H1 (cell line): ENCODE results near the gene TEKT1. TPM values are rescaled to one million over a fixed set of nuclear protein-coding genes. Genes with fewer than 3 reads are reported as not detected.
A peak's percentile ranks its signal among the peaks of the same experiment; 100 is the strongest.

Experiments
- ATF3 ChIP-seq: IDR thresholded peaks from 2 replicates; pipeline ENCODE4 v1.6.1; 2011; ENCODE audit warnings: low read depth, mild to moderate bottlenecking, low read length; ENCODE audit not compliant: insufficient read depth
- BRCA1 ChIP-seq: IDR thresholded peaks from 2 replicates; pipeline ENCODE4 v1.6.1; 2012; ENCODE audit warnings: low read depth, low read length, improper control_type of control experiment
- CBX5 ChIP-seq: fragments of 300-800, 300-1000 bp; sonication (generic); IDR thresholded peaks from 2 replicates; pipeline ENCODE4 v1.7.1; 2016; ENCODE audit warnings: antibody characterized with exemption, low read length, low read depth
- CBX8 ChIP-seq: fragments of 300-800, 300-1000 bp; sonication (generic); IDR thresholded peaks from 2 replicates; pipeline ENCODE4 v1.7.1; 2016; ENCODE audit warnings: low read depth, low read length, borderline replicate concordance
- CTBP2 ChIP-seq: IDR thresholded peaks from 2 replicates; pipeline ENCODE4 v1.7.0; 2011; ENCODE audit warnings: borderline replicate concordance, mild to moderate bottlenecking, moderate library complexity, mixed read lengths, low read length; ENCODE audit not compliant: insufficient read depth, insufficient read length
- EGR1 ChIP-seq: IDR thresholded peaks from 2 replicates; pipeline ENCODE4 v1.6.1; 2011; ENCODE audit warnings: low read depth, low read length, borderline replicate concordance
- EP300 ChIP-seq, 2 experiments: IDR thresholded peaks; 1 replicate in 1 of 2; 2 replicates in 1 of 2; pipeline ENCODE4 v1.6.1; 2011 to 2012; ENCODE audit warnings: low read depth in 2 of 2, low read length in 2 of 2, mild to moderate bottlenecking in 2 of 2, borderline replicate concordance in 1 of 2, inconsistent platforms in 1 of 2, moderate library complexity in 1 of 2
- EZH2 ChIP-seq: fragments of 200-600 bp; sonication (generic); IDR thresholded peaks from 2 replicates; pipeline ENCODE4 v1.7.1; 2012; ENCODE audit warnings: low read depth, mild to moderate bottlenecking, moderate library complexity, low read length, inconsistent platforms; ENCODE audit not compliant: severe bottlenecking
- FOSL1 ChIP-seq: IDR thresholded peaks from 2 replicates; pipeline ENCODE4 v1.6.1; 2011; ENCODE audit warnings: mild to moderate bottlenecking, low read depth, low read length, moderate library complexity; ENCODE audit not compliant: insufficient read depth
- HDAC6 ChIP-seq: IDR thresholded peaks from one replicate; pipeline ENCODE4 v1.7.1; 2012; ENCODE audit warnings: low read depth, mild to moderate bottlenecking, inconsistent platforms, low read length, moderate library complexity
- JUN ChIP-seq: IDR thresholded peaks from 2 replicates; pipeline ENCODE4 v1.6.1; 2011; ENCODE audit warnings: low read depth, mild to moderate bottlenecking, improper control_type of control experiment, low read length
- KDM4A ChIP-seq: IDR thresholded peaks from one replicate; pipeline ENCODE4 v1.7.1; 2012; ENCODE audit warnings: low read depth, mild to moderate bottlenecking, moderate library complexity, low read length, inconsistent platforms; ENCODE audit not compliant: severe bottlenecking
- MAFK ChIP-seq: IDR thresholded peaks from 2 replicates; pipeline ENCODE4 v1.6.1; 2012; ENCODE audit warnings: low read depth, mild to moderate bottlenecking, improper control_type of control experiment, low read length
- RNF2 ChIP-seq: fragments of 200-900, 300-1000 bp; sonication (generic); IDR thresholded peaks from 2 replicates; pipeline ENCODE4 v1.7.1; 2016; ENCODE audit warnings: borderline replicate concordance, low read depth, mild to moderate bottlenecking, antibody characterized with exemption, low read length; ENCODE audit not compliant: poor library complexity, severe bottlenecking; ENCODE audit errors: missing control alignments
- RXRA ChIP-seq: IDR thresholded peaks from 2 replicates; pipeline ENCODE4 v1.6.1; 2011; ENCODE audit warnings: low read depth, mild to moderate bottlenecking, low read length, moderate library complexity; ENCODE audit not compliant: insufficient read depth
- SIN3A ChIP-seq, 2 experiments: IDR thresholded peaks in 1 of 2; conservative IDR thresholded peaks in 1 of 2; 2 replicates each; pipeline ENCODE4 v1.6.1; 2011 to 2012; ENCODE audit warnings: low read length in 2 of 2, improper control_type of control experiment in 1 of 2, low read depth in 1 of 2, mild to moderate bottlenecking in 1 of 2
- SP1 ChIP-seq: IDR thresholded peaks from 2 replicates; pipeline ENCODE4 v1.6.1; 2011; ENCODE audit warnings: low read depth, low read length
- SP2 ChIP-seq: IDR thresholded peaks from 2 replicates; pipeline ENCODE4 v1.6.1; 2012; ENCODE audit warnings: mild to moderate bottlenecking, low read length, inconsistent platforms
- SP4 ChIP-seq: IDR thresholded peaks from 2 replicates; pipeline ENCODE4 v1.6.1; 2012; ENCODE audit warnings: low read length, inconsistent platforms
- SUZ12 ChIP-seq: fragments of 200-600 bp; sonication (generic); IDR thresholded peaks from 2 replicates; pipeline ENCODE4 v1.6.1; 2012; ENCODE audit warnings: mild to moderate bottlenecking, inconsistent platforms, low read length, moderate library complexity, mixed read lengths
- TAF1 ChIP-seq: IDR thresholded peaks from 2 replicates; pipeline ENCODE4 v1.6.1; 2011; ENCODE audit warnings: mild to moderate bottlenecking, low read depth, low read length
- TBP ChIP-seq: IDR thresholded peaks from 2 replicates; pipeline ENCODE4 v1.6.1; 2011; ENCODE audit warnings: low read depth, low read length, improper control_type of control experiment
- TCF12 ChIP-seq: IDR thresholded peaks from 2 replicates; pipeline ENCODE4 v1.6.1; 2011; ENCODE audit warnings: low read depth, mild to moderate bottlenecking, low read length
- ZNF274 ChIP-seq: IDR thresholded peaks from 2 replicates; pipeline ENCODE4 v1.7.0; 2012; ENCODE audit warnings: low read length, borderline replicate concordance; ENCODE audit errors: extremely low read depth
- polyA plus RNA-seq, 7 experiments: library from polyadenylated mRNA; depleted of rRNA in 3 of 7; stranded (reverse) in 5 of 7; unstranded in 2 of 7; fragments of >200 nt in 5 of 7; fragments of 200-250 nt in 2 of 7; gene quantifications; 1 replicate in 5 of 7; 2 replicates in 1 of 7; 4 replicates in 1 of 7; pipeline versions ENCODE4 v1.2.1 to v1.2.3, GENCODE V29; 2011 to 2013; ENCODE audit warnings: missing spikeins in 2 of 7, mixed read lengths in 2 of 7
- total RNA-seq: library from RNA; stranded (reverse); fragmentation: NEBNext Ultra II Directional; extraction: Animal tissue kit (Norgen Biotek cat#: 25700); gene quantifications from 2 replicates; pipeline ENCODE4 v1.2.1, GENCODE V29; 2021

TEKT1 gene
- total and polyA plus RNA-seq, 2 of the 8 experiments (the other 6 are each of a cell fraction or from before 2014, with no cell fraction given) = not detected

- TF ChIP-seq MAFK = no peak
- no peak for TF ChIP-seq TCF12
- no peak for TF ChIP-seq BRCA1
- no peak for TF ChIP-seq CBX5
- TF ChIP-seq TBP = no peak; the same call in 1 of the 2 replicates
- no peak for TF ChIP-seq SIN3A (conservative IDR thresholded peaks at IDR 0.05 in 1 of 2, IDR thresholded peaks at IDR 0.05 in 1 of 2; ENCODE audit: low read depth in 1 of 2, low read length in 2 of 2)
- peak; percentile 46; the same call in 1 of the 2 replicates for TF ChIP-seq SP1
- no peak for TF ChIP-seq SP4
- no peak for TF ChIP-seq HDAC6
- no peak for TF ChIP-seq ATF3
- no peak for TF ChIP-seq JUN
- TF ChIP-seq EP300 (IDR thresholded peaks at IDR 0.05; ENCODE audit: borderline replicate concordance in 1 of 2, low read depth in 2 of 2, low read length in 2 of 2) = no peak
- no peak for TF ChIP-seq RXRA
- no peak for TF ChIP-seq ZNF274
- TF ChIP-seq TAF1 = no peak
- TF ChIP-seq FOSL1 = no peak
- TF ChIP-seq SP2 = no peak
- peak; percentile 87 for TF ChIP-seq KDM4A
- no peak for TF ChIP-seq RNF2
- no peak for TF ChIP-seq CBX8
- no peak for TF ChIP-seq CTBP2
- no peak for TF ChIP-seq EZH2
- TF ChIP-seq EGR1 = peak; percentile 48; the same call in 1 of the 2 replicates
- TF ChIP-seq SUZ12 = peak; percentile 71
Measured at GRCh38 chr17:6775871-6776405, 55.6 kb downstream of the TEKT1 start, which contains the start of gene FBXO39 (continued).
